ENCODE data around the gene TRIP13. TPM values are rescaled to one million over a fixed set of nuclear protein-coding genes. Genes with fewer than 3 reads are reported as not detected.

The TRIP13 gene
- total RNA-seq, result 8.1 TPM

GRCh38 chr5:892394-893136 lies at the start of gene TRIP13, which contains the start of gene BRD9:
Gene TRIP13 (plus strand): TSS chr5:892884. CDS start chr5:892999, 115 bp downstream.
Gene BRD9 (minus strand): TSS chr5:892801. CDS start chr5:892657, 144 bp downstream.

GRCh38 chr5:850511-851006 lies 42.1 kb upstream of the TRIP13 start, which contains the start of gene ZDHHC11:
Gene ZDHHC11 (minus strand): TSS chr5:850986. CDS start chr5:850602, 384 bp downstream.

Other genes with a start within 250 kb of the TRIP13 start
- 22.2 TPM for gene TPPP, start 199.5 kb upstream of the TRIP13 start, total RNA-seq
- 17.5 TPM for gene ZDHHC11B, start 108.2 kb upstream of the TRIP13 start, total RNA-seq
- 27.5 TPM for gene ZDHHC11, start 41.9 kb upstream of the TRIP13 start, total RNA-seq
- 66.7 TPM for gene BRD9, start 83 bp upstream of the TRIP13 start, total RNA-seq
- gene NKD2, start 115.9 kb downstream of the TRIP13 start, total RNA-seq, result 4.1 TPM
- gene SLC12A7, start 219.2 kb downstream of the TRIP13 start, total RNA-seq, result 8.1 TPM

Data from parietal lobe (tissue), 1 donor.